ENCODE results near the gene UCP2. TPM values are rescaled to one million over a fixed set of nuclear protein-coding genes. Genes with fewer than 3 reads are reported as not detected.

The UCP2 gene
- total and polyA plus RNA-seq, 7 donors, result 11.8 to 99.5 (median 74.5) TPM

DNA sequence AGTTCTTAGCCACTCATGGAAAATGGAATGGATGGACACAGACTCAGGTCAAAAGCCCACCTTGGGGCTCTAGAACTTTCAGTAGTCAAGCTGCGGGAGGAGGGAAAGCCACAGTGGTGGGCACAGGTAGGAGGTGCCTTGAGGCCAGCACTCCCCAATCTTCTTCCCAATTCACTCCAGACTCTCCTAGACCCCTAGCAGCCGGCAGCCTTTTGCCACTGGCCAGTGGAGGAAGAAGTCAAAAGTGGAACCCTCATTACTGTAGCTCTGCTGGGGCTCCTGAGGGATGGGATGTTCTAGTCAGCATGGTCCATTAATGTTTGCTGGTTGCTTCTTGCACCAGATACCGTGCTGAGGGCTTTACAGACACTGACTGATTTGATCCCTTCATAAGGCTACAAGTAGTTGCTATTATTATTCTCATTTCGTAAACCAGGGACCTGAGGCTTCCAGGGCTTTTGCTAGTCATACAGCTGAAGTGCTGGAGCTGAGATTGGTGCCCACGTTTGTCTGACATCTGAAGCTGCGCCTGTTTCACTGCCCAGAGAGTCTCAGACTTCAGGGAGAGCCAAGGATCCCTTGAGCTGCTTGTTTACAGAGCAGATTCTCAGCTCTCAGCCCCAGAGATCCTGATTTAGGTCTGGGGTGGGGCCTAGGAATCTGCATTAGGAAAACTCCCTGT, 25.2 kb upstream of the UCP2 start:
- peak; percentile 63 to 82 (median 80) for ATAC-seq
- WGBS, 3 donors, result 40 to 50% (median 46%) methylated on average over 6 of the region's 6 CpGs
- Histone ChIP-seq H3K36me3 (ENCODE audit: insufficient read depth in 1 of 2, low read depth in 1 of 2) (peaks cover 0 to 41% of the 10 kb centered on the region in 2 donors), H3K4me3 (peak overlapping the region; percentile 75), H3K27ac (peak overlapping the region; percentile 98), H3K9me3 (no peaks in the 10 kb centered on the region), H3K27me3 (ENCODE audit: insufficient read depth in 3 of 3, low read length in 2 of 3) (no peaks in the 10 kb centered on the region), H3K4me1 (peaks cover 55% of the 10 kb centered on the region)
- DNase-seq, result peak in 1 of 2 donors; percentile 78
- intact Hi-C loops (cut with DNase I), result loop anchor here in 1 of 2 donors (1.0 kb wide), 1 partner anchor 25 kb away; no protein-coding TSS in a partner anchor
- TF ChIP-seq CTCF (IDR thresholded peaks at IDR 0.05), result no peak

- Histone ChIP-seq H3K4me1 (peaks cover 65% of the 10 kb centered on the region), H3K9me3 (no peaks in the 10 kb centered on the region), H3K27ac (peak overlapping the region; percentile 98), H3K4me3 (peak overlapping the region; percentile 75), H3K27me3 (ENCODE audit: insufficient read depth in 3 of 3, low read length in 2 of 3) (no peaks in the 10 kb centered on the region), H3K36me3 (ENCODE audit: insufficient read depth in 1 of 2, low read depth in 1 of 2) (peaks cover 0 to 51% of the 10 kb centered on the region in 2 donors)
- no peak for TF ChIP-seq CTCF (IDR thresholded peaks at IDR 0.05)
- intact Hi-C loops (cut with DNase I), result no loop called here
- no peak for DNase-seq
- no peak for ATAC-seq
- 29 to 44% (median 31%) methylated on average over 7 of the region's 7 CpGs for WGBS, 3 donors
Measured at GRCh38 chr11:74006743-74007304, 24.2 kb upstream of the UCP2 start.

DNA sequence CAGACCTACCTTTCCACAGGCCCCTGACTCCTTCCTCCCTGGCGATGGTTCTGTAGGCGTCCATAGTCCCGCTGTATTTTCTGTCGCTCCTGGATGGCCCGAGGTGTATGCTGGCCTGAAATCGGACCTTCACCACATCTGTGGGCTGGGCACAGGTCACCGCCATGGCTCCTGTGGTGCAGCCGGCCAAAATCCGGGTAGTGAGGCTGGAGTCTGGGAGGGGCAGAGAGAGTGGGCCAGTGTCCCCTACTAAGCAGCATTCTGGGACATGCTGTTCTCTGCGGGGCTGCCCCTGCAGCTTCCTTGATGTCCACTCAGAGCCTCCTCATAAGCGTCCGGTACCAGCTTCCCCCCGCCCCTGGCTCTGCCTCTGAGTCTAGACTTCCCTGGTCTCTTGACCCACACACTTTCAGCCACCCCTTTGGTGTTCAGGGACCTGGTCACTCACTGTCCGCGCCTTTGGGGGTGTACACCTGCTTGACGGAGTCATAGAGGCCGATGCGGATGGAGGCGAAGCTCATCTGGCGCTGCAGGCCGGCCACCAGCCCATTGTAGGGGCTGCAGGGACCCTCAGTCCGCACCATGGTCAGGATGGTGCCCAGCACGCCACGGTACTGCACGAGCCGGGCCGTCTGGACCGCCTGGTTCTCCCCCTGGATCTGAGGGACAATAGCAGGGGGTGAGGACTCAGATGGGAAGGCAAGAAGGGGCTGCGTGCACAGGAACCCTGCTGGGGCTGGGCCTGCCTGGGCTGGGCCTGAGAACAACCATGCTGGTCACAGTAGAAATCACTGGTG, 23.3 kb upstream of the UCP2 start:
- peak in 1 of 2 donors; percentile 76 for DNase-seq

More for the DNA sequence above, 23.3 kb upstream of the UCP2 start:
- Histone ChIP-seq H3K9me3 (no peaks in the 10 kb centered on the region), H3K4me1 (peaks cover 64% of the 10 kb centered on the region), H3K27ac (peak overlapping the region; percentile 98), H3K4me3 (peak overlapping the region; percentile 75), H3K27me3 (ENCODE audit: insufficient read depth in 3 of 3, low read length in 2 of 3) (no peaks in the 10 kb centered on the region), H3K36me3 (ENCODE audit: insufficient read depth in 1 of 2, low read depth in 1 of 2) (peaks cover 0 to 60% of the 10 kb centered on the region in 2 donors)
- no peak for TF ChIP-seq CTCF (IDR thresholded peaks at IDR 0.05)
- intact Hi-C loops (cut with DNase I), result no loop called here
- ATAC-seq, result peak in 2 of 4 donors; percentile 25 to 31
- 61 to 87% (median 78%) methylated on average over 26 to 29 of the region's 29 CpGs for WGBS, 3 donors
